CD14-positive monocyte (primary cell): ENCODE results near the gene USP48. TPM values are rescaled to one million over a fixed set of nuclear protein-coding genes. Genes with fewer than 3 reads are reported as not detected.

Experiments
- DNase-seq, 3 donors: peaks; one replicate each; pipeline ENCODE4 v3.0.0-alpha.2; 2011 to 2022
- H2AFZ ChIP-seq: 2 replicates; pipeline ENCODE4 v1.6.0; 2012; ENCODE audit warnings: mild to moderate bottlenecking, low read depth, low read length, inconsistent platforms; ENCODE audit not compliant: insufficient read depth, poor library complexity, severe bottlenecking
- H3K27ac ChIP-seq, 2 donors: 1 replicate in 1 of 2; 2 replicates in 1 of 2; pipeline ENCODE4 v1.5.1; 2012 to 2013; ENCODE audit warnings: low read length in 2 of 2, control low read depth in 1 of 2, inconsistent platforms in 1 of 2, low read depth in 1 of 2, mild to moderate bottlenecking in 1 of 2
- H3K27me3 ChIP-seq, 2 donors: one replicate each; pipeline versions ENCODE4 v1.6.0 to v1.6.1; 2011 to 2013; ENCODE audit warnings: low read length in 2 of 2; ENCODE audit not compliant: control insufficient read depth in 2 of 2, insufficient read depth in 2 of 2
- H3K36me3 ChIP-seq, 2 donors: replicated peaks in 1 of 2; 1 replicate in 1 of 2; 2 replicates in 1 of 2; pipeline versions ENCODE4 v1.5.1 to v1.6.1; 2012 to 2013; ENCODE audit warnings: low read length in 2 of 2, control low read depth in 1 of 2, inconsistent platforms in 1 of 2, mild to moderate bottlenecking in 1 of 2; ENCODE audit not compliant: insufficient read depth in 2 of 2, control insufficient read depth in 1 of 2
- H3K4me1 ChIP-seq, 2 donors: 1 replicate in 1 of 2; 2 replicates in 1 of 2; pipeline versions ENCODE4 v1.5.1 to v1.6.1; 2012 to 2013; ENCODE audit warnings: low read length in 2 of 2, control low read depth in 1 of 2, inconsistent platforms in 1 of 2, mild to moderate bottlenecking in 1 of 2, moderate library complexity in 1 of 2; ENCODE audit not compliant: insufficient read depth in 2 of 2, control insufficient read depth in 1 of 2
- H3K4me2 ChIP-seq: replicated peaks from 2 replicates; pipeline ENCODE3; 2012; ENCODE audit warnings: low read length, moderate library complexity, mild to moderate bottlenecking; ENCODE audit not compliant: poor library complexity, severe bottlenecking; ENCODE audit errors: extremely low read depth
- H3K4me3 ChIP-seq, 3 experiments: fragments of 200-600 bp in 1 of 3; sonication (generic) in 1 of 3; replicated peaks in 1 of 3; 1 replicate in 2 of 3; 2 replicates in 1 of 3; pipeline ENCODE4 v1.5.1; 2011 to 2013; ENCODE audit warnings: low read length in 3 of 3, mild to moderate bottlenecking in 3 of 3, control low read depth in 2 of 3, low read depth in 2 of 3, inconsistent platforms in 1 of 3, moderate library complexity in 1 of 3
- H3K79me2 ChIP-seq: 2 replicates; pipeline ENCODE4 v1.6.0; 2012; ENCODE audit warnings: mild to moderate bottlenecking, control low read depth, inconsistent platforms, low read length, moderate library complexity; ENCODE audit not compliant: insufficient read depth
- H3K9ac ChIP-seq: 2 replicates; pipeline ENCODE4 v1.6.0; 2017; ENCODE audit warnings: low read length, mild to moderate bottlenecking; ENCODE audit not compliant: insufficient read depth, poor library complexity, severe bottlenecking
- H3K9me3 ChIP-seq, 2 donors: replicated peaks in 1 of 2; 1 replicate in 1 of 2; 2 replicates in 1 of 2; pipeline versions ENCODE4 v1.5.1 to v1.6.1; 2012 to 2013; ENCODE audit warnings: low read length in 2 of 2, control low read depth in 1 of 2; ENCODE audit not compliant: control insufficient read depth in 1 of 2, insufficient read depth in 1 of 2
- H4K20me1 ChIP-seq: 2 replicates; pipeline ENCODE4 v1.6.0; 2012; ENCODE audit warnings: mild to moderate bottlenecking, low read length, control low read depth, moderate library complexity; ENCODE audit not compliant: insufficient read depth
- H3K27ac Mint-ChIP-seq, 7 donors: one replicate each; pipeline ENCODE4 v1.8.0; 2020; ENCODE audit warnings: mild to moderate bottlenecking in 7 of 7, mixed read lengths in 7 of 7, moderate library complexity in 6 of 7, inconsistent platforms in 2 of 7
- H3K27me3 Mint-ChIP-seq, 3 donors: one replicate each; pipeline ENCODE4 v1.8.0; 2021 to 2022; ENCODE audit warnings: low read depth in 3 of 3, mild to moderate bottlenecking in 3 of 3, mixed read lengths in 3 of 3, moderate library complexity in 3 of 3, inconsistent platforms in 1 of 3
- H3K36me3 Mint-ChIP-seq, 2 donors: one replicate each; pipeline ENCODE4 v1.8.0; 2020; ENCODE audit warnings: mixed read lengths in 2 of 2, inconsistent platforms in 1 of 2, mild to moderate bottlenecking in 1 of 2
- H3K4me1 Mint-ChIP-seq: one replicate; pipeline ENCODE4 v1.8.0; 2020; ENCODE audit warnings: mild to moderate bottlenecking, mixed read lengths
- H3K4me3 Mint-ChIP-seq, 2 donors: one replicate each; pipeline ENCODE4 v1.8.0; 2020; ENCODE audit warnings: mild to moderate bottlenecking in 2 of 2, mixed read lengths in 2 of 2, moderate library complexity in 1 of 2
- H3K9me3 Mint-ChIP-seq, 7 donors: one replicate each; pipeline ENCODE4 v1.8.0; 2020 to 2022; ENCODE audit warnings: mixed read lengths in 7 of 7, mild to moderate bottlenecking in 6 of 7, moderate library complexity in 6 of 7, inconsistent platforms in 2 of 7
- CTCF ChIP-seq: fragments of 200-600 bp; IDR thresholded peaks from one replicate; pipeline ENCODE4 v1.8.0; 2022; ENCODE audit warnings: antibody characterized with exemption, mild to moderate bottlenecking
- WGBS: methylation state at CpG from one replicate; pipeline ENCODE4 v1.1.5; 2013; ENCODE audit warnings: missing lambda C conversion rate; ENCODE audit not compliant: insufficient coverage; 5-methylcytosine and 5-hydroxymethylcytosine counted together
- intact Hi-C, 2 donors: fragments of 100-400 bp; cut with micrococcal nuclease; formaldehyde crosslinking; loops; one replicate each; pipeline versions ENCODE4 v1.15.0 to v1.15.1; 2023
- polyA plus RNA-seq, 3 donors: library from polyadenylated mRNA; depleted of rRNA in 1 of 3; unstranded in 2 of 3; stranded (reverse) in 1 of 3; fragments of 300-500 nt in 2 of 3; fragments of >200 nt in 1 of 3; fragmentation: Illumina TruSeq in 2 of 3; gene quantifications; 1 replicate in 2 of 3; 2 replicates in 1 of 3; pipeline ENCODE4 v1.2.3, GENCODE V29; 2012 to 2021

The USP48 gene
- polyA plus RNA-seq, 3 donors: 26.5 to 40.2 (median 34.3) TPM

- 90% methylated on average over 2 of the region's 7 CpGs for WGBS
- intact Hi-C loops: no loop called here
- no peak overlapping the region for H3K27ac Mint-ChIP-seq
- Histone ChIP-seq H3K4me1 (peaks cover 11 to 12% of the 10 kb centered on the region in 2 donors), H3K4me2 (no peak overlapping the region), H3K4me3 (no peak overlapping the region), H3K79me2 (no peaks in the 10 kb centered on the region), H3K36me3 (no peaks in the 10 kb centered on the region), H2AFZ (no peak overlapping the region), H3K27me3 (no peaks in the 10 kb centered on the region), H3K9me3 (no peaks in the 10 kb centered on the region), H3K27ac (no peak overlapping the region), H3K9ac (no peak overlapping the region), H4K20me1 (no peaks in the 10 kb centered on the region)
- peaks cover 0 to 7% (median 0%) of the 10 kb centered on the region in 3 donors for H3K27me3 Mint-ChIP-seq
- TF ChIP-seq CTCF: no peak
- DNase-seq: no peak
- no peak overlapping the region for H3K4me3 Mint-ChIP-seq
- peaks cover 9% of the 10 kb centered on the region for H3K4me1 Mint-ChIP-seq
- H3K36me3 Mint-ChIP-seq: no peaks in the 10 kb centered on the region
- peaks cover 0 to 1% (median 0%) of the 10 kb centered on the region in 7 donors for H3K9me3 Mint-ChIP-seq
Measured at GRCh38 chr1:21825393-21825792, 42.4 kb upstream of the USP48 start.

- Mint-ChIP-seq H3K9me3 (peaks cover 0 to 1% (median 0%) of the 10 kb centered on the region in 7 donors), H3K4me1 (peaks cover 9% of the 10 kb centered on the region), H3K27me3 (peaks cover 0 to 7% (median 0%) of the 10 kb centered on the region in 3 donors), H3K4me3 (no peak overlapping the region), H3K27ac (no peak overlapping the region), H3K36me3 (no peaks in the 10 kb centered on the region)
- H2AFZ ChIP-seq: no peak overlapping the region
- no peak overlapping the region for H3K4me2 ChIP-seq
- intact Hi-C loops: no loop called here
- H3K79me2 ChIP-seq: no peaks in the 10 kb centered on the region
- H3K4me1 ChIP-seq: peaks cover 11 to 12% of the 10 kb centered on the region in 2 donors
- H3K27ac ChIP-seq: no peak overlapping the region
- no peak overlapping the region for H3K9ac ChIP-seq
- no peak for DNase-seq
- no CpG with 5 or more reads among the region's 2 CpGs for WGBS
- TF ChIP-seq CTCF: no peak
- H3K27me3 ChIP-seq: no peaks in the 10 kb centered on the region
- no peak overlapping the region for H3K4me3 ChIP-seq
- H4K20me1 ChIP-seq: no peaks in the 10 kb centered on the region
- no peaks in the 10 kb centered on the region for H3K9me3 ChIP-seq
- H3K36me3 ChIP-seq: no peaks in the 10 kb centered on the region
Measured at GRCh38 chr1:21824926-21825325, 42.0 kb upstream of the USP48 start.
